A673 (cell line): ENCODE data around the gene DGCR8. TPM values are rescaled to one million over a fixed set of nuclear protein-coding genes. Genes with fewer than 3 reads are reported as not detected.

Source experiments
- BruUV-seq: library from RNA; stranded (reverse); fragments of 400-500 nt; replicated peaks from 2 replicates; lab custom pipeline; 2021; lab: Mats Ljungman, UMichigan
- CTCF ChIA-PET: fragments of 300-600 bp; sonication (Branson Sonifier 250); formaldehyde crosslinking; loops from one replicate; lab custom pipeline; 2022; ENCODE audit warnings: antibody characterized with exemption; lab: Charles Lee
- POLR2A ChIA-PET: fragments of 300-600 bp; sonication (Branson Sonifier 250); formaldehyde crosslinking; loops from one replicate; lab custom pipeline; 2022; ENCODE audit warnings: antibody characterized with exemption; ENCODE audit not compliant: low non-redundant PET; lab: Charles Lee
- DNase-seq: peaks from one replicate; pipeline ENCODE4 v3.0.0-alpha.2; 2015; ENCODE audit warnings: low spot score
- H3K27ac ChIP-seq: fragments of 200-600 bp; sonication (generic); 2 replicates; pipeline ENCODE4 v1.5.1; 2016; ENCODE audit warnings: mixed run types, low read depth, mild to moderate bottlenecking, mixed read lengths, antibody characterized with exemption, low read length; ENCODE audit not compliant: poor library complexity, severe bottlenecking
- H3K27me3 ChIP-seq: fragments of 200-600 bp; sonication (generic); replicated peaks from 2 replicates; pipeline ENCODE4 v1.6.1; 2017; ENCODE audit warnings: mixed run types, low read depth, mild to moderate bottlenecking, mixed read lengths, antibody characterized with exemption, low read length; ENCODE audit not compliant: insufficient read depth, poor library complexity
- H3K36me3 ChIP-seq: fragments of 200-600 bp; sonication (generic); 2 replicates; pipeline ENCODE4 v1.6.1; 2016; ENCODE audit warnings: mixed run types, mild to moderate bottlenecking, mixed read lengths, antibody characterized with exemption, low read length; ENCODE audit not compliant: insufficient read depth, poor library complexity, severe bottlenecking
- H3K4me1 ChIP-seq: fragments of 200-600 bp; sonication (generic); 2 replicates; pipeline ENCODE4 v1.6.1; 2017; ENCODE audit warnings: mixed run types, mild to moderate bottlenecking, mixed read lengths, antibody characterized with exemption, low read length; ENCODE audit not compliant: insufficient read depth, poor library complexity, severe bottlenecking
- H3K4me3 ChIP-seq: fragments of 200-600 bp; sonication (generic); 2 replicates; pipeline ENCODE4 v1.5.1; 2016; ENCODE audit warnings: low read depth, mixed run types, mild to moderate bottlenecking, mixed read lengths, low read length; ENCODE audit not compliant: poor library complexity, severe bottlenecking
- H3K9me3 ChIP-seq: fragments of 200-600 bp; sonication (generic); 2 replicates; pipeline ENCODE4 v1.6.1; 2016; ENCODE audit warnings: mixed run types, low read depth, mild to moderate bottlenecking, mixed read lengths, antibody characterized with exemption, low read length; ENCODE audit not compliant: poor library complexity, severe bottlenecking
- CTCF ChIP-seq: fragments of 300-800, 200-600 bp; sonication (generic); conservative IDR thresholded peaks from 2 replicates; pipeline ENCODE4 v1.5.1; 2017; ENCODE audit warnings: low read depth, mild to moderate bottlenecking, antibody characterized with exemption, low read length, moderate library complexity, mixed read lengths
- EZH2 ChIP-seq: fragments of 200-600 bp; sonication (generic); IDR thresholded peaks from 2 replicates; pipeline ENCODE4 v1.6.1; 2017; ENCODE audit warnings: borderline replicate concordance, low read depth, mild to moderate bottlenecking, mixed read lengths, antibody characterized with exemption, low read length; ENCODE audit not compliant: poor library complexity, severe bottlenecking
- intact Hi-C: fragments of 100-400 bp; cut with micrococcal nuclease; formaldehyde crosslinking; loops from one replicate; pipeline ENCODE4 v1.10.0; 2022; ENCODE audit not compliant: unreplicated experiment
- total RNA-seq: library from RNA; stranded (reverse); gene quantifications from 2 replicates; pipeline ENCODE4 v1.2.3, GENCODE V29; 2021

DGCR8 gene
- total RNA-seq, 1 experiment from 2014 or later = 63.2 TPM

GRCh38 chr22:20116376-20116950 is 36.4 kb downstream of the DGCR8 start:
- Histone ChIP-seq H3K9me3 (no peaks in the 10 kb centered on the region), H3K4me3 (peak overlapping the region; percentile 95), H3K36me3 (peaks cover 66% of the 10 kb centered on the region), H3K27ac (peak overlapping the region; percentile 95), H3K4me1 (peaks cover 19% of the 10 kb centered on the region), H3K27me3 (no peaks in the 10 kb centered on the region)
- CTCF ChIA-PET = no interaction called here
- TF ChIP-seq CTCF = no peak
- TF ChIP-seq EZH2 = no peak
- POLR2A ChIA-PET = interaction anchor here (0.8 kb wide), 1 partner anchor 942 kb away, joined by 8 read pairs; no protein-coding TSS in a partner anchor
- no peak for DNase-seq
- intact Hi-C loops = no loop called here
- BruUV-seq = TSS peak; percentile 55

GRCh38 chr22:20116951-20117632 is 37.1 kb downstream of the DGCR8 start, which contains the start of gene TRMT2A:
TSS of gene TRMT2A (minus strand) at chr22:20117226. CDS start at chr22:20116906, 320 bp downstream.
- intact Hi-C loops = no loop called here
- peaks cover 71% of the 10 kb centered on the region for H3K36me3 ChIP-seq

More at GRCh38 chr22:20116951-20117632, 37.1 kb downstream of the DGCR8 start, which contains the start of gene TRMT2A:
- Histone ChIP-seq H3K4me3 (peak within 1 kb of the TSS; percentile 95), H3K9me3 (no peaks in the 10 kb centered on the region), H3K4me1 (peaks cover 19% of the 10 kb centered on the region), H3K27ac (peak within 1 kb of the TSS; percentile 95), H3K27me3 (no peaks in the 10 kb centered on the region)
- CTCF ChIA-PET = interaction anchor here (0.6 to 0.8 kb wide), 2 partner anchors 38 to 155 kb away, joined by 5 to 7 read pairs; no protein-coding TSS in a partner anchor
- POLR2A ChIA-PET = interaction anchor here (0.8 kb wide), 1 partner anchor 942 kb away, joined by 8 read pairs; no protein-coding TSS in a partner anchor
- TF ChIP-seq EZH2 (no peak), CTCF (0 out of 2 replicates have a peak, but pooled peaks have one; percentile 32)
- peak; percentile 99 for DNase-seq
- no TSS peak for BruUV-seq
